Mammary epithelial cell (primary cell): ENCODE data around the gene RALGAPB.

Experiments
- EZH2 ChIP-seq: IDR thresholded peaks from 2 replicates; pipeline ENCODE4 v1.6.1; 2012; ENCODE audit warnings: low read length, inconsistent platforms, borderline replicate concordance
- TF ChIP-seq, protein P1 (sequence below), 2 donors: IDR thresholded peaks in 1 of 2; conservative IDR thresholded peaks in 1 of 2; 2 replicates each; pipeline ENCODE4 v1.5.1; 2011 to 2012; ENCODE audit warnings: inconsistent platforms in 2 of 2, low read length in 2 of 2, mild to moderate bottlenecking in 2 of 2, control low read depth in 1 of 2, low read depth in 1 of 2; ENCODE audit not compliant: insufficient read depth in 1 of 2; ENCODE audit errors: extremely low read depth in 1 of 2

DNA sequence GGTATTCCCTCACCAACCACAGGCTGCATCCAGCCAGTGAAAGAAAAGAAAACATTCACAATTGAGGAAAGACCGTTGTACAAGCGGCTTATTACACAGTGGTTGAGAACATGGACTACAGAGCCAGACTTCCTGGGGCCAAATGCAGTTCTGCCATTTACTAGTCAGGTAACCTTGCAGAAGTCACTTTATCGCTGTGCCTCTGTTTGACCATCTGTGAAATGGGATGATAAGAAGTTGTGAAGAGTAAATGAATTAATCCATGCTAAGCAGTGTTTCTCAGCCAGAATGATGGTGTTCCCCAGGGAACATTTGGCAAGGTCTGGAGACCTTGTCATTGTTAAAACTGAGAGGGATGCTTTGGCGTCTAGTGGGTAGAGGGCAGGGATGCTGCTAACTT is 143.8 kb downstream of the RALGAPB start:
- no peak for TF ChIP-seq EZH2
- TF ChIP-seq, protein P1, sequence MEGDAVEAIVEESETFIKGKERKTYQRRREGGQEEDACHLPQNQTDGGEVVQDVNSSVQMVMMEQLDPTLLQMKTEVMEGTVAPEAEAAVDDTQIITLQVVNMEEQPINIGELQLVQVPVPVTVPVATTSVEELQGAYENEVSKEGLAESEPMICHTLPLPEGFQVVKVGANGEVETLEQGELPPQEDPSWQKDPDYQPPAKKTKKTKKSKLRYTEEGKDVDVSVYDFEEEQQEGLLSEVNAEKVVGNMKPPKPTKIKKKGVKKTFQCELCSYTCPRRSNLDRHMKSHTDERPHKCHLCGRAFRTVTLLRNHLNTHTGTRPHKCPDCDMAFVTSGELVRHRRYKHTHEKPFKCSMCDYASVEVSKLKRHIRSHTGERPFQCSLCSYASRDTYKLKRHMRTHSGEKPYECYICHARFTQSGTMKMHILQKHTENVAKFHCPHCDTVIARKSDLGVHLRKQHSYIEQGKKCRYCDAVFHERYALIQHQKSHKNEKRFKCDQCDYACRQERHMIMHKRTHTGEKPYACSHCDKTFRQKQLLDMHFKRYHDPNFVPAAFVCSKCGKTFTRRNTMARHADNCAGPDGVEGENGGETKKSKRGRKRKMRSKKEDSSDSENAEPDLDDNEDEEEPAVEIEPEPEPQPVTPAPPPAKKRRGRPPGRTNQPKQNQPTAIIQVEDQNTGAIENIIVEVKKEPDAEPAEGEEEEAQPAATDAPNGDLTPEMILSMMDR (conservative IDR thresholded peaks at IDR 0.05 in 1 of 2, IDR thresholded peaks at IDR 0.05 in 1 of 2; ENCODE audit: extremely low read depth in 1 of 2, insufficient read depth in 1 of 2, low read depth in 1 of 2, low read length in 2 of 2), result no peak
